RWPE1 (cell line): ENCODE measurements around the gene RAMAC.
A peak's percentile ranks its signal among the peaks of the same experiment; 100 is the strongest.

Experiments used
- CTCF ChIA-PET: fragments of 350-600 bp; sonication (Branson Sonifier 250); formaldehyde crosslinking; extraction: SDS; loops from one replicate; lab custom pipeline; 2021; lab: Yijun Ruan, JAX
- POLR2A ChIA-PET: fragments of 400-600 bp; formaldehyde crosslinking; extraction: SDS; loops from one replicate; lab custom pipeline; 2020; ENCODE audit warnings: antibody characterized with exemption; ENCODE audit not compliant: low non-redundant PET; lab: Yijun Ruan, JAX
- DNase-seq: peaks from one replicate; pipeline ENCODE4 v3.0.0; 2012; ENCODE audit warnings: low spot score
- H3K27ac ChIP-seq: fragments of 450-650 bp; 2 replicates; pipeline ENCODE4 v1.5.1; 2017
- TF ChIP-seq, protein P1 (sequence below): fragments of 450-650 bp; conservative IDR thresholded peaks from 2 replicates; pipeline ENCODE4 v1.5.1; 2017; ENCODE audit warnings: low read depth, mild to moderate bottlenecking

RAMAC gene

GRCh38 chr15:82944056-82944455 lies 42.0 kb upstream of the RAMAC start:
- ChIA-PET CTCF (no interaction called here), POLR2A (interaction anchor here (0.6 kb wide), 1 partner anchor 45 kb away, joined by 3 read pairs; no protein-coding TSS in a partner anchor)
- TF ChIP-seq, protein P1, sequence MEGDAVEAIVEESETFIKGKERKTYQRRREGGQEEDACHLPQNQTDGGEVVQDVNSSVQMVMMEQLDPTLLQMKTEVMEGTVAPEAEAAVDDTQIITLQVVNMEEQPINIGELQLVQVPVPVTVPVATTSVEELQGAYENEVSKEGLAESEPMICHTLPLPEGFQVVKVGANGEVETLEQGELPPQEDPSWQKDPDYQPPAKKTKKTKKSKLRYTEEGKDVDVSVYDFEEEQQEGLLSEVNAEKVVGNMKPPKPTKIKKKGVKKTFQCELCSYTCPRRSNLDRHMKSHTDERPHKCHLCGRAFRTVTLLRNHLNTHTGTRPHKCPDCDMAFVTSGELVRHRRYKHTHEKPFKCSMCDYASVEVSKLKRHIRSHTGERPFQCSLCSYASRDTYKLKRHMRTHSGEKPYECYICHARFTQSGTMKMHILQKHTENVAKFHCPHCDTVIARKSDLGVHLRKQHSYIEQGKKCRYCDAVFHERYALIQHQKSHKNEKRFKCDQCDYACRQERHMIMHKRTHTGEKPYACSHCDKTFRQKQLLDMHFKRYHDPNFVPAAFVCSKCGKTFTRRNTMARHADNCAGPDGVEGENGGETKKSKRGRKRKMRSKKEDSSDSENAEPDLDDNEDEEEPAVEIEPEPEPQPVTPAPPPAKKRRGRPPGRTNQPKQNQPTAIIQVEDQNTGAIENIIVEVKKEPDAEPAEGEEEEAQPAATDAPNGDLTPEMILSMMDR: no peak
- H3K27ac ChIP-seq: no peak overlapping the region
- DNase-seq: no peak

GRCh38 chr15:82944821-82945220 lies 41.2 kb upstream of the RAMAC start:
- TF ChIP-seq, protein P1: no peak
- CTCF ChIA-PET: no interaction called here
- peak; percentile 62 for DNase-seq
- H3K27ac ChIP-seq: no peak overlapping the region
- POLR2A ChIA-PET: no interaction called here

- POLR2A ChIA-PET: no interaction called here
- TF ChIP-seq, protein P1: no peak
- H3K27ac ChIP-seq: no peak overlapping the region
- DNase-seq: no peak
- CTCF ChIA-PET: no interaction called here
Observed at GRCh38 chr15:82945326-82945725, 40.7 kb upstream of the RAMAC start.

DNA sequence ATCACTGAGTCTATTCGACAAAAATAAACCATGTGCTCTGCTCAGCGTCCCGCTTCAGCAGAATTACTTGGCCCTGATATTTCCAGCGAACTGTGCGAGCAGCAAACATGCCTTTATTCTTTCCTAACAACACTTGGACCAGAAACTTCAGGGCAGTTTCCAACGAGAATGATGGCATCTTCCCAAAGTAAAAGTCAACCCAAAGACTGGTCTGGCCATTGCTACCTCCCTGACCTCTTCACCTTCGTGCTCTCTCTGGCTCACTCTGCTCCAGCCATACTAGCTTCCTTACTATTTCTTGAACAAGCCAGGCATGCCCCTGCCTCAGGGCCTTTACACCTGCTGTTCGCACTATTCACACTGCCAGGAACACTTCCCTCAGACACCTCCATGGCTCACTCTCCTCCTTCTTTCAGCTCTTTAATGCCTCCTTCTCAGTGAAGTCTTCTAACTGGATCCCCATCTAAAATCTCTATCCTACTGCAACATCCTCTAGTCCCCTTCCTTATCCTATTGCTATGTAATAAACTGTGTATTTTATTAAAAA lies 39.8 kb upstream of the RAMAC start:
- ChIA-PET CTCF (interaction anchor here (0.6 kb wide), 1 partner anchor 200 kb away, joined by 3 read pairs; no protein-coding TSS in a partner anchor), POLR2A (no interaction called here)
- DNase-seq: no peak
- H3K27ac ChIP-seq: no peak overlapping the region
- TF ChIP-seq, protein P1: no peak

- H3K27ac ChIP-seq: no peak overlapping the region
- TF ChIP-seq, protein P1: no peak
- no peak for DNase-seq
- POLR2A ChIA-PET: no interaction called here
- CTCF ChIA-PET: interaction anchor here (1.0 kb wide), 1 partner anchor 21 kb away, joined by 3 read pairs; no protein-coding TSS in a partner anchor
Observed at GRCh38 chr15:82950295-82950694, 35.7 kb upstream of the RAMAC start.

GRCh38 chr15:82950746-82951370 lies 35.2 kb upstream of the RAMAC start:
- CTCF ChIA-PET: interaction anchor here (1.0 kb wide), 1 partner anchor 22 kb away, joined by 3 read pairs; no protein-coding TSS in a partner anchor
- TF ChIP-seq, protein P1: no peak
- POLR2A ChIA-PET: no interaction called here
- no peak for DNase-seq
- H3K27ac ChIP-seq: no peak overlapping the region
